Activated effector memory CD4-positive, alpha-beta T cell treated with anti-CD3 and anti-CD28 coated beads, Interleukin-2, amount 50 U/mL, for 16 hours (primary cell): ENCODE data around the gene LARP1.

Source experiments
- DNase-seq: peaks from one replicate; pipeline ENCODE4 v3.0.0-alpha.2; 2020

Gene LARP1

DNA sequence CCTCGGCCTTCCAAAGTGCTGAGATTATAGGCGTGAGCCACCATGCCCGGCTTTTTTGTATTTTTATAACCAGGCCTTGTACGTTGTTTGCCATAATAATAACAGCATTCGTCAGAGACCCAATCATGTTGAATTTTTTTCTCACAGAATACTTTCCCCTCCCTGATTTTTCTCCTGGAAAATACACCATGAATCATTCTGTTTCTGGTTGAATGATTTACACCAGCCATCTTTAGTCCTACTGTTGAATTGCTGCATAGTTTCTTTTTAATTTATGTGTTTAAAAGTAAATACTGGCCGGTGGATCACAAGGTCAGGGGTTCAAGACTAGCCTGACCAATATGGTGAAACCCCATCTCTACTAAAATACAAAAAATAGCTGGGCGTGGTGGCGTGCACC, 106.8 kb downstream of the LARP1 start:
- DNase-seq: no peak

DNA sequence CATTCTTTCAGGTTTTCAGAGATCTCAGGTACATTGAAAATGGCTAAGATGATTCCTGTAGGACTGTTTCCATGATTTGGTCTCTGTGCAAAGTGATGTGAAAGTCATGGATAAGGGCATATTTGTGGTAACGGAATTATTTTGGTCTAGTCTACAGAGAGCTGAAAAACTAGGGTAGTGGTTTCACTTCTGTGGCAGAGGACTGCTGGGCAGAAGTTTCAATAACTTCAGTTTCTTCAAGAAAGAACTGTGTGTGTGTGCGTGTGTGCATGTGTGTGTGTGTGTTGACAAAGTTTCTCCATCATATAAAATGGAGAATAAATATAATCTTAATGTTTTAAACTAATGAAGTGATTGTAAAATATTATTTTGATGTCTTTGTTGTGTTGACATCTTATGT, 107.6 kb downstream of the LARP1 start:
- DNase-seq: no peak

DNA sequence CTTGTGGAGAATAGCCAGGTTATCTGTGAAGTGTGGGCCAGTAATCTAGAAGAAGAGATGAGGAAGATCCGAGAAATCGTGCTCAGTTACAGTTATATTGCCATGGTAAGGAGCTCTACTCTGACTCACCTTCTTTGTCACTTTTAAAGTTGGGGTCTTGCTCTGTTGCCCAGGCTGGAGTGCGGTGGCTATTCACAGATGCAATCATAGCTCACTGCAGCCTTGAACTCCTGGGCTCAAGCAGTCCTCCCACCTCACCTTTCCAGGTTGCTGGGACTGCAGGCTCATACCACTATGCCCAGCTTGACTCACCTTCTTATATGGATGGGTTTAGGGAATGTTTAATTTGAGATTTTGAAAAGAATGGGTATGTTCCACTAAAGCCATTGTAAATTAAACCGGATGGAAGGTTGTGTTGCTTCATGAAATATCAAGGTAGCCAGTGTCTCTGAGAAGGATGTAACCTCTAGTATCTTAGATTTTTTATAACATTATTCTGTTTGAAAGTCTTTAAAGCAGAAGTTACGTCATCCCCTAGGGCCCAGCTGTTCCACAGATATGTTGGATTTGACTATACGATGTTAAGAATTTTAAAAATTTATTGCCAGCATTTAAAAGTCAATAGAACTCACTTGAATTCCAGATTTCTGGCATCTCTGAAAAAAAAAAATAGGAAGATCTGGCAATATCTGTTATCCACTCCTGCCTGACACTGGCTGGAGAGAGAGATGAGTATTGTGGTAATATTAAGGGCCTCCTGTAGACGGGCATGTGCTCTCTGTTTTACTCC, 108.3 kb downstream of the LARP1 start:
- DNase-seq: no peak

DNA sequence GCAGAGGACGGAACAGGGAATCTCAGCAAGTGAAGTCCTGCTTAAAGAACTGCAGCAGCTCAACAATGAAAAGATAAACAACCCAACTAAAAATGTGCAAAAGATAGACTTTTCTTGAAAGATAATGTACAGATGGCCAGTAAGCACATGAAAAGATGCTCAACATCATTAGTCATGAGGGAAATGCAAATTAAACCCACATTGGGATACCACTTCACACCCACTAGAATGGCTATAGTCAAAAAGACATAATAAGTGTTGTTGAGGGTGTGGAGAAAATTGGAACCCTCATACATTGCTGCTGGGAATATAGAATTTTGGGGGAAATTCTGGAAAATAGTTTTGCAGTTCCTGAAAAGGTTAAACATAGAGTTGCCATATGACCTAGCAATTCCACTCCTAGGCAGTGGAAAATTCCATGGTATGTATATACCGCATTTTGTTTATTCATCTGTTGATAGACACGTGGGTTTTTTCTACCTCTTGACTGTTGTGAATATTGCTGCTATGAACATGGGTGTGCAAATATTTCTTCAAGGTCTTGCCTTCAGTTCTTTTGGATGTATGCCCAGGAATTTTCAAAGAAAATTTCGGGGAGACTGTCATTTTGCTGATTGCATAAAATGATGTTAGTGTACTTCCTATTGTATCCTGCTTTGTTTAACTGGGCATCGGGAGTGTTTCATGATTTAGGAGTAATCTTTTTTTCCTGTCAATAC, 110.4 kb downstream of the LARP1 start:
- DNase-seq: no peak

DNA sequence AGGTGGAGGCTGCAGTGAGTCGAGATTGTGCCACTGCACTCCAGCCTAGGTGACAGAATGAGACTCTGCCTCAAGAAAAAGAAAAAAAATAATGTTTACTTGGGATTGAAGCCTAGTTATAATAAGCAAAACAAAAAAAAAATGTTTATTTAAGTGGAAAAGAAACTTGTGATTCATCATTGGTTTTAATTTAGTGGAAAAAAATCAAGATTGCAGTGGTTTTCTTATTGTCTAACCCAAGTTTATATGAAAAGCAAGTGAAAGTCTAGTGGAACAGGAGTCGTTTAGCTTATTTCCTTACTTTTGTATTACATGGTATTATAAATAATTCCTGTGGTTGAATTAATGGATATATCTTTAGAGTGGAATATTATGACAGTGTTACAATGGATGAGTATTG, 111.7 kb downstream of the LARP1 start:
- no peak for DNase-seq
